HCEC 1CT (cell line): Measurements from ENCODE around the gene HECA.
A peak's percentile ranks its signal among the peaks of the same experiment; 100 is the strongest.
"Not testable (repeated sequence)": the region's sequence is repeated elsewhere in the genome, so short reads cannot be mapped to it uniquely, and the experiment has no call there.

Source experiments
- DNase-seq: peaks from one replicate; pipeline ENCODE4 v3.0.0-alpha.2; 2017

Gene HECA

DNA sequence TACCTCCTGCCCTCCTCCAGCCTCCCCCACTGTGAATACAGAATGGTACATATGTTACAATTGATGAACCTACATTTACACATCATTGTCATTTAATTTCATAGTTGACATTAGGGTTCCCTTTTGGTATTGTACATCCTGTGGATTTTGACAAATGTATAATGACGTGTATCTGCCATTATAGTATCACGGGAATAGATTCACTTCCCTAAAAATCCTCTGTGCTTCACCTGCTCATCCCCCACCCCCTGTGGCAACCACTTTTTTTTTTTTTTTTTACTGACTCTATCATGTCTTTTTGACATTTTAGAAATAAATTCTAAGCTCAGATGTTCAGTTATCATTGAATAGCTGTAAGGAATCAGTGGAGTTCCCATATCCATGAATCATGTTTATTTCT, 30.4 kb downstream of the HECA start:
- no peak for DNase-seq

DNA sequence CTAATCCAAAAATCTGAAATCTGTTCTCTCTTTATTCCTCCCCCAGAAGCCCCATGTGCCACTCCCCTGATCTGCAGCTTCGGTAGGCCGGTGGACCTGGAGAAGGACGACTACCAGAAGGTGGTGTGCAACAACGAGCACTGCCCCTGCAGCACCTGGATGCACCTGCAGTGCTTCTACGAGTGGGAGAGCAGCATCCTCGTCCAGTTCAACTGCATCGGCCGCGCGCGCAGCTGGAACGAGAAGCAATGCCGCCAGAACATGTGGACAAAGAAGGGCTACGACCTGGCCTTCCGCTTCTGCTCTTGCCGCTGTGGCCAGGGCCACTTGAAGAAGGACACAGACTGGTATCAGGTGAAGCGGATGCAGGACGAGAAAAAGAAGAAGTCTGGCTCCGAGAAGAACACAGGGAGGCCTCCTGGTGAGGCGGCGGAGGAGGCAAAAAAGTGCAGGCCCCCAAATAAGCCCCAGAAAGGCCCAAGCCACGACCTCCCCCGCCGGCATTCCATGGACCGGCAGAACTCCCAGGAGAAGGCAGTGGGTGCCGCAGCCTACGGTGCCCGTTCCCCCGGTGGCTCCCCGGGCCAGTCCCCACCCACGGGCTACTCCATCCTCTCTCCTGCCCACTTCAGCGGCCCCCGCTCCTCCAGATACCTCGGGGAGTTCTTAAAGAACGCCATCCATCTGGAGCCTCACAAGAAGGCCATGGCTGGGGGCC, 31.5 kb downstream of the HECA start:
- DNase-seq, result no peak

DNA sequence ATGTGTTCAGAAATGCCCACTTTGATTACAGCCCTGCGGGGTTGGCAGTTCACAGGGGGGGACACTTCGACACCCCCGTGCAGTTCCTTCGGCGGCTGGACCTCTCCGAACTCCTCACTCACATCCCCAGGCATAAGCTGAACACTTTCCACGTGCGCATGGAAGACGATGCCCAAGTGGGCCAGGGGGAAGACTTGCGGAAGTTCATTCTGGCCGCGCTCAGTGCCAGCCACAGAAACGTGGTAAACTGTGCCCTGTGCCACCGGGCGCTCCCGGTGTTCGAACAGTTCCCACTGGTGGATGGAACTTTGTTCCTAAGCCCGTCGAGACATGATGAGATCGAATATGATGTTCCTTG, 32.1 kb downstream of the HECA start:
- no peak for DNase-seq

DNA sequence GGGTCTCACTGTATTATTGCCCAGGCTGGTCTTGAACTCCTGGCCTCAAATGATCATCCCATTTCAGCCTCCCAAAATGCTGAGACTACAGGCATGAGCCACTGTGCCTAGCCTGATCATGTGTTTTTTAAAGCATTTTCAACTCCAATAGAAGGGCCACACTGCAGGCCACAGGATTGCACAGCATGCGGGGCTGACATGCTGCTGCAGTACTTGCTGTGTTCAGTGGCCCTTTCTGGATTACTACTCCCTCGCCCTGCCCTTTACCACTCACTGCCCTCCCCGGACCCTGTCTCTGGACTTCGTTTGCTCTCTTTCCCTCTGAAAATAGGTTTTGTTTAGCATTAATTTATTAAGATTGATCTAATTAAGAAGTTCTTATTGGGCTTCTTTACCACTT, 37.3 kb downstream of the HECA start:
- DNase-seq, result no peak

DNA sequence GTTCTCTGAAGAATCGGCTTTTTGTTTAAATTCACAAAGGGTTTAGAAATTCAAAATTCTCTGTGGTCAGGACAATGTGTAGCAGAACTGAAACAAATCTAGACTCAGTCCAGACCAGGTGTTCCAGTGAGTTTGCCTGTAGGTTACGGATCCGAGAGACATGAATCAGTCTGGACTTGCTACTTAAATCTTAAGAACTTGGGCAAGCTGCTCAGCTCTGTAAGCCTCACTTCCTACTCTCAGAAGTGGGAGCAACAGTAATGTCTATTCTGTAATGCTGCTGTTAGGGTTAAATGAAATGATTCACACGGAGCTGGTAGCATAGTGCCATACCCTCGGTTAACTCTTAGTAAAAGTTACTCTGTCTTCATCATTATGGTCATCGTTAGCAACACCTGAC, 37.7 kb downstream of the HECA start:
- DNase-seq, result no peak

DNA sequence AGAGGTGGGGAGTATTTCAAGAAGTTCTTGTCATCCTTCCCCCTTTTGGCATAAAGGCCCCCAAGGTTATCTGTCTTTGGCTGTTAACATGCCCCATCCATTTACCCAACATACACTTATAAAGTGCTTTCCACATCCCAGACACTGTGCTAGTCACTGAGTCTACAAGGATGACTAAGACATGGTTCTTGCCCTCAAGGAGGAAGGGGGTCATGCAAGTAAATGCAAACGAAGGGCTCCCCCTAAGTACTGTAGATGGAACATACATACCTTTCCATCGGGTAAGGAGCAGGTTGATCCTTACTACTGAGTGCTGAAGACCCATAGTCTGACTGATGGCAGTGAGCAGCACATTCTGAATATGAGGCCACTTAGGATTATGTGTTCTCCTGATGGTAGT, 38.3 kb downstream of the HECA start:
- peak; percentile 36 for DNase-seq

DNA sequence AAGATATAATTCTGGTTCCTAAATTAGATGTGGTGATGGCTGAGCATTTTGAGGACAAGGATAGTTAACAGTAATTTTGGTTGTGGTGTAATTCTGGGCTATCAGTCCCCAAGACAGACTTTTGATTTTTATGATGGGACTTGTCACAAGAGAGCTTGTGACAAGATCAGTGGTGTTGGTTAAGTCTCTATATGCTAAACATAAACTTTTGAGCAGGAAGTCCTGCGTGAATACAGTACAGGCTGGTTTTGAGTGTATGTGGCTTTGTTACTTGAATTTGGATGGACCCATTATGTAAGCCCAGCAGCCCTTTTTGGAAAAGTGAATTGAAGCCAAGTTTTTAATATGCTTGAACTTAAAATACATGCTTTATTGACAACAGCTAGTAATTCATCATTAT, 38.9 kb downstream of the HECA start:
- DNase-seq, result no peak

DNA sequence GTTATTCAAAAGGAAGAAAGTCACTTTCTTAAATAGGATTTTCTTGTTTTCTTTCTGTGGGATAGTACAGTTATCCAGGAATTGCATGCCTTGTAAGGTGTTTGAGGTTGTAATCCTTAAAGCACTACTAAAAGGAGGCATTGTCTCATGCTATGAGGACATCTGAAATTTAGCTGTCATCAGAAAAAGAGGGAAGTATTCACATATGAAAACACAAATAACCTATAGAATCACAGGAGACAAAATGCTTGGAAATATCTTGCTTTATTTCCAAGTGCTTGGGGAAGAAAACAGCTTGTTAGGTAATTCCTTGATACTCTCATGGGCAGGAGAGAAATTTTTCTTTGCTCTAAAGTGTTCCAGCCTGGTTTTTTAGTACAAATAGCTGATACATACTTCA, 40.1 kb downstream of the HECA start:
- DNase-seq, result no peak

DNA sequence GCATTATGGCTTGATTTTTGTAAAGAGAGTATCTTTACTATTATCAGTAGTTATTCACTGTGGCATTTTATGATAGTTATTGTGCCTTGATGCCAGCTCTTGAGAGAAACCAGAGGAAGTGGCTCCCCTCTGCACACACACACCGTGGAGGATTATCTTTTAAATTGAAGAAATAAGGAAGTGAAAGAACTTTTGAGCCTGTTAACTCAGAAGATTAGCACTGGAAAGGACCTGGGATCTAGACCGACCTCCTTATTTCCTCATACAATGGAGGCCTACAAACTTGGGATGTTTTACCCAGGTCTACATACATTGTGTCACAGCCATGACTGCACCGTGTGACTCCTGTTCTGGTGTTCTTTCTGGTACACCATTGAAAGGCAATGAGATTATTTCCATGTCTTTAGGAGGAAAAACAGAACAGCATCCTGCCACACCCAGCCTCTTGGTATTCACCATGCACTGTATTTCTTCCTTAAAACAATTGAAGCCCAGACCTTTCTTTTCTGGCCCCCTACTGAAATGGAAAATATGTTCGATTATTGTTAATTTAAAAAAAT, 40.6 kb downstream of the HECA start:
- DNase-seq, result no peak

DNA sequence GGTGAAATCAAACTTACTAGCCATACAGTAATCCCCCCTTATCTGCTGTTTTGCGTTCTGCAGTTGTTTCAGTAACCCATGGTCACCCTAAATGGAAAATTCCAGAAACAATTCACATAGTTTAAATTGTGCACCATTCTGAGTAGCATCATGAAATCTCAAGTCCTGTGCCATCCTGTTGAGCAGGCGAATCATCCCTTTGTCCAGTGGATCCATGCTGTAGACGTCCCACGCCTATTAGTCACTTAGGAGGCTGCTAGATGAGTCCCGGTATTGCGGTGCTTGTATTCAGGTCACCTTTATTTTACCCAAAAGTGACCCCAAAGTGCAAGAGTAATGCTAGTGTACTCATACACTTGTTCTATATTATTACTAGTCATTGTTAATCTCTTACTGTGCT, 46.4 kb downstream of the HECA start:
- DNase-seq, result no peak

DNA sequence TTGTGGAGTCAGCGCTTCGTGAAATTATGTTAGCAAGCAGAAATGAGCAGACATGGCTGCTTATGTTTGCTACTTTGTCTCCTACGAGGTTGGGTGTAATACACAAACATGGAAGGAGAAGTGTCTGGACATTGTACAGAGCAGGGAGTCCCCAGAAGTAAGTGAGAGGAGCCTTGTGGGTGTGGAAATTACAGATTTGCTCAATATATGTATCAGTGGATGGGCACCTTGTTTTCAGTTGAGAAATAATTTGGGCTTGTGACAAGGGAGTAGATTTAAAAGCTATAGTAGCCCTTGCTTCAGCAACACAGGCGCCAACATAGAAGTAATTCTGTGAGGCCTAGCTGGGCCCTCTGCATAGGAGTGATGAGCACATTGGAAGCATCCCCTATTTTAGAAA, 49.2 kb downstream of the HECA start:
- no peak for DNase-seq

DNA sequence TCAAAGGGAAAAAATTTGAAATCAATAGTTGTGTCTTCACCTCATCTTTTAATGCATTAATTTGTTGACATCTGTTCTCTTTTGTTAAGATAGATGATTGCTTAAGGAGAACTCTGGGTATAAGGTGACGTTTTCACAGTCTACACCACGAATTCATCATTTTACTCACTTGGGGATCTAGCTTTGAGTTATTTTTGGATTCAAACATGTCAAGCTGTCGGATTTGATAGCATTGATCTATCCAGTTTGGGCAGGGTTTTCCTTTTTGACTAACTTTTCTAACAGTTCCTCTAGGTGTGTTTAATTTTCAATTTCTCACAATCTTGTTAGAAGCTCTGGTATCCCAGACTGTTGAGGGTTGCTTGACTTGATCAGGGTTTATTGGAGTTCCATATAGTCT, 49.6 kb downstream of the HECA start:
- DNase-seq, result no peak

DNA sequence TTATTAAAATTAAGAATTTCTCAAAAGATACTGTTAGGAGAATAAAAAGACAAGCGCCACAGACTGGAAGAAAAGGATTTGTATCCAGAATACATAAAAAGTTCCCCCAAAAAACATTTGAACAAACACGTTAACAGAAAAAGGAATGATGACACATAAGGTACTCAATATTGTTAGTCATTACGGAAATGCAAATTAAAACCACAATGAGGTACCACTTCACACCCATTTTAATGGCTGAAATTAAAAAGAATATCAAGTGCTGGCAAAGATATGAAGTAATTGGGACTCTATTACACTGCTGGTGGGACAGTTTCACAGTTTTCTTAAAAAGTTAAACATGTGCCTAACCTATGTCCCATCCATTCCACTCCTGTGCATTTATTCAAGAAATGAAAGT, 51.4 kb downstream of the HECA start:
- no peak for DNase-seq

DNA sequence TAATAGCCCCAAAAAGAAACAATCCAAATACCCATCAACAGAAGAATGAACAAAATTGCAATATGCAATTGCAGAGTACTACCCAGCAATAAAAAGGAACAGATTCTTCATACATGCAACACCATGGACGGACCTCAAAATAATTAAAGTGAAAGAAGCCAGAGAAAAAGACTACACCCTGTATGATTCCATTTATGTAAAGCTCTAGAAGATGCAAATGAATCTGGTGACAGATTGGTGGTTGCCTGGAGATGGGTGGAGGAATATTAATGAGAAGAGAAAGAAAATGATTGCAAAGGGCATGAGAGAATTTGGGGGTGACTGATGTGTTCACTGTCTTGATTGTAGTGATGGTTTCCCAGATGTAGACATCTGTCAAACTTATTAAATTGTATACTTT, 51.8 kb downstream of the HECA start:
- DNase-seq, result no peak

DNA sequence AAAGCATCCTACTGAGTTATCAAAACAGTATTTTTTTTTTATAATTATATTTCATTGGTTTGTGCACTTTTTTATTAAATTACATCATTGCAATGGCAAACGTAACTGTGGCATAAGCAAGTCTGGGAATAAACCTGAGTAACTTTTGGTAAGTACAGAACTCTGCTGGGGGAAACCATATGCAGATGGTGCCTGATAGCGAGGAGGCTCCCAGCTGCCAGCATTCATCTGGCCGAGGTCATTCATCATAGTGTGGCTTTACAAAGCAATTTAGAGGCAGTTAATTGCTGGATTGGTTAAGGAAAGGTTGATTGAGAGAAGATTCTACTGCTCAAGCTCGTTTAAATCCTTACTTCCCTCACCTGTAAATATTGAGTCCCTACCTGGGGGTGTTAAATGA, 52.6 kb downstream of the HECA start:
- no peak for DNase-seq

DNA sequence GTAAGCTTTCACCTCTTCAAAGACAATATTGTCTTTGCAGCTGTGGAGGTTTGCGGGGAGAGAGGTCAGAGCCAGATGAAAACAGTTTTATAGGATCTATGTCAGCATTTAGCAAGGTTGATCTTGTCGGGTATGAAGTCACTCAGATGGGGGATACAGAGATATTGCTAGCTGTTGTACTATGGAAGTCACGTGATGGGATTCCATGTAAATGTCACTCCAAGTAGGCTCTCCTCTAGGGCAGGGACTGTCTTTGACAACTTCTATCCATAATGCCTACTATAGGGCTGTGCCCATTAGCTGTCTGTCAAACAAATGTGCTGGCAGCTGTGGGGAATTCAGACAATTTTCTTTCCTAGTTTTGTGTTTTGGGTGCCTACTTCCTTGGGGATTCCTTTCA, 54.8 kb downstream of the HECA start:
- no peak for DNase-seq

DNA sequence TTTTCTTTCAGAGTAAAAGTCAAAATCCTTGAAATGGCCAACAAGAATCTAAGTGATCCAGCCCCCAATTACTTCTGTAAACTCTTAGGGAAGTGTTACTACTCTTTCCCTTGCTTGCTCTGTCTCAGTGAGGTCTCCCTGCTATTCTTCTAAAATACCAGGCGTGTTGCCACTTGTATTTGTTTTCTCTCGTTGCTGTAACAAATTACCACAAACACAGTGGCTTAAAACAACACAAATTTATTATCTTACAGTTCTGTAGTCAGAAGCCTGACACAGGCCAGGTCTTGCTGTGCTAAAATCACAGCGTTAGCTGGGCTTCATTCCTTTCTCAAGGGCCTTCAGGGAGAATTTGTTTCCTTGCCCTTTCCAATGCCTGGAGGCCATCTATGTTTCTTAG, 59.9 kb downstream of the HECA start:
- DNase-seq, result no peak

DNA sequence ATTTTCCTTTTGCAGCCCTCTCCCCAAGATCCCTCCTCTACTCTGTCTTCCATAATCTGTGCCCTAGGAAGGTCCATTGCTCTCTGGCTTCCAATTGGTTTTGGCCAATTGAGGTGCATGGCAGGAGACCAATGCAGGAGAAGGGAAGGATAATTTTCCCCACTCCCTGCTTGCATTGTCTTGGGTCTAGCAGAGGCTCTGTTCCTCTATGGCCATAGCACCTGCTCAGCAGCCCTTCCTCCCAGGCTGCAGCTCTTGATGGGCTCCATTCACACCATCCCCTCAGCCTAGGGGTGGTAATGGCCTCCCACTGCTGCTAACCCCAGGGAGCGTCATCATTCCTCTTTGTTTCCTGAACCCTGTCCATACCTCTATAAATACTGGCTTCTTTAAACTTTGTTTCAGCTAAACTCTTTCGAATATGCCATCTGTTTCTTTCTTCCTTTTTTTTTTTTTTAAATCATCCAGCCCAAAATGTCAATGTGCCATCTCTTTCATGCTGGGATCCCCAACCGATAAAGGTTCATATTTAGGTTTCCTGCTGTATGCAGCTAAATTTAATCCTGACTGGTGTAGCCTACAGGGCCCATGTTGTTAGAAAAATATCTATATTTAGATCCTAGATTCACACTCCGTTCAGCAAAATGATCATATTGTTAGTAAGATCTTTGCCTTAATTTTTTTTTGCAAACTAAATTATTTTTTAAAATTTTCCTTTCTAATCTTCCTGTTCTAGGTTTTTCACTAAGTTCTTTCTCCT, 63.8 kb downstream of the HECA start:
- no peak for DNase-seq

DNA sequence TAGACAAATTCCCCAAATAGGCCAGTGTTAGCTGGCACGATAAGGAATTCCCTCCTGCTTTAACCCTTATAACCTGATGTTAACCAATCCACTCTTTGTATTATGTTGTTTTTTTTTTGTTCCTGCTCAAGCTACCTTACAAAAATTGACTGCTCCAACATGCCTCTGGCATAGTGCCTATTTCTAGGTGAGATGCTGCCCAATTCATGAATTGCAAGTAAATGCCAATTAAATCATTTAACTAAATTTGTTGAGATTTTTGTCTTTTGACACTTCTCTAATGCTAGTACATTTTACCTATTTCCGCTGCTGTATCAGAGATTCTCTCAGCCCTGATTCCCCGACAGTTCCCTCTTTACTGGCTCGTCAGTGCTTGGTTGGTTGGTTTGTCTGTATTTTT, 66.5 kb downstream of the HECA start:
- DNase-seq, result no peak

DNA sequence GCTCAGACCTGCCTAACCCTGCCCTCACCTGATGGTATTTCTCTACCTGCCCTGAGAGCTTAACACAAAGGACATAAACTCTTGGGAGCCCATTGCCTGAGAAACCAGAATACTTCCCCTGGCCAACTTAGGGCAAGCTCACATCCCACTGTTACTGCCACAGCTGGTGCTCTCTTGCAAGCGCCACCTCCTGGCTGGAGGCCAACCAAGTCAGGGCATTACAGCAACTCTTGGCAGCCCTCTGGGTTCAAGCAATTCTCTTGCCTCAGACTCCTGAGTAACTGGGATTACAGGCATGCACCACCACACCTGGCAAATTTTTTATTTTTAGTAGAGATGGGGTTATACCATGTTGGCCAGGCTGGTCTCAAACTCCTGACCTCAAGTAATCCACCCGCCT, 70.1 kb downstream of the HECA start:
- no peak for DNase-seq

DNA sequence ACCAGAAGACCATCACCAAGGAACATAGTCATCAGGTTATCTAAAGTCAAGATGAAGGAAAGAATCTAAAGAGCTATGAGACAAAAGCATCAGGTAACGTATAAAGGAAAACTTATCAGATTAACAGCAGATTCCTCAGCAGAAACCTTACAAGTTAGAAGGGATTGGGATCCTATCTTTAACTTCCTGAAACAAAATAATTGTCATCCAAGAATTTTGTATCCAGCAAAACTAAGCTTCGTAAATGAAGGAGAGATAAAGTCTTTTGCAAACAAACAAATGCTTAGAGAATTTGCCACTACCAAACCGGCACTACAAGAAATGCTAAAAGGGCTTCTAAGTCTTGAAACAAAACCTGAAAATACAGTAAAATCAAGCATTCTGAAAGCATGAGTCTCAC, 71.0 kb downstream of the HECA start:
- DNase-seq, result no peak

DNA sequence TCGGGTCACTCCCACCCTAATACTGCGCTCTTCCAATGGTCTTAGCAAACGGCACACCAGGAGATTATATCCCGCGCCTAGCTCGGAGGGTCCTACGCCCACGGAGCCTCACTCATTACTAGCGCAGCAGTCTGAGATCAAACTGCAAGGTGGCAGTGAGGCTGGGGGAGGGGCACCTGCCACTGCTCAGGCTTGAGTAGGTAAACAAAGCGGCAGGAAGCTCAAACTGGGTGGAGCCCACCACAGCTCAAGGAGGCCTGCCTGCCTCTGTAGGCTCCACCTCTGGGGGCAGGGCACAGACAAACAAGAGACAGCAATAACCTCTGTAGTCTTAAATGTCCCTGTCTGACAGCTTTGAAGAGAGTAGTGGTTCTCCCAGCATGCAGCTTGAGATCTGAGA, 75.9 kb downstream of the HECA start:
- not testable (repeated sequence) for DNase-seq

DNA sequence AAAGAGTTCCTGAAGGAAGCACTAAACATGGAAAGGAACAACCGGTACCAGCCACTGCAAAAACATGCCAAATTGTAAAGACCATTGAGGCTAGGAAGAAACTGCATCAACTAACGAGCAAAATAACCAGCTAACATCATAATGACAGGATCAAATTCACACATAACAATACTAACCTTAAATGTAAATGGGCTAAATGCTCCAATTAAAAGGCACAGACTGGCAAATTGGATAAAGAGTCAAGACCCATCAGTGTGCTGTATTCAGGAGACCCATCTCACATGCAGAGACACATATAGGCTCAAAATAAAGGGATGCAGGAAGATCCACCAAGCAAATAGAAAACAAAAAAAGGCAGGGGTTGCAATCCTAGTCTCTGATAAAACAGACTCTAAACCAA, 77.6 kb downstream of the HECA start:
- not testable (repeated sequence) for DNase-seq

DNA sequence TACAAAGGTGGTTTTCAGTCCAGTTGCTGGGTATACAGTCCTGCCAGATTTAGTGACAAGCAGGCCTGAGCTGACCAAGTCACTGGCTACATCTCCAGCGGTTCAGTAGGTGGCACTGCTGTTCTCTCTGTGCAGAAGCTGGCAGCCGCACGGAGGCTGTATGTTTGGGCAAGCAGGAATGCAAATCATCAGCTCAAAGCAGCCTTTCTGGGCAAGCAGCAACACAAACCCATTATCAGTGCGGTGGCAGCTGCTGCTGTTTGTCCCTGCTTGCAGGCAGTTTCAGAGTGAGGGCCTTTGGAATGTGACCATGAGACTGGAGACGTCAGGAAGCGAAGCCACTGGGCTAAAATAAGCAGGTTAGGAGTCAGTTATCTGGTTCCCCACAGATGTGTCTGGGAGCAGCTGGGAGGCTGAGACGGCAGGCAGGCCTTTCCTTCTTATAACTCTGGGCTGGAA, 84.4 kb downstream of the HECA start:
- peak; percentile 86 for DNase-seq

DNA sequence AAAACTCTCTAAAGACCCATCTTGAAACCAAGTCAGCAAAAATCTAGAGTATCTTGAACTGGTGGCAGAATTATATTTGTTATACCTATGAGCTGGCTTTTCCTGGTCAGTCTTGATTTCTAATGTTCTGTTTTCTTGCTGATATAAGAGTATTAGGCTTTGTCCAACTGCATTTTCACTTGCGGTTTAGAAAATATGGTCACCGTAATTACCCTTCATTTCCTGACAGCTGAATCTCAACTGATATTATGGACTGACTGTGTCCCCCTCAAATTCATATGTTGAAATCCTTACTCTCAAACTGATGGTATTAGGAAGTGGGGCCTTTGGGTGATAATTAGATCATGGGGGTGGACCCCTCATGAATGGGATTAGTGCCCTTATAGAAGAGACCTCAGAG, 84.9 kb downstream of the HECA start:
- no peak for DNase-seq
